ENCODE data around the gene CNGA4.

CNGA4 gene, protein sequence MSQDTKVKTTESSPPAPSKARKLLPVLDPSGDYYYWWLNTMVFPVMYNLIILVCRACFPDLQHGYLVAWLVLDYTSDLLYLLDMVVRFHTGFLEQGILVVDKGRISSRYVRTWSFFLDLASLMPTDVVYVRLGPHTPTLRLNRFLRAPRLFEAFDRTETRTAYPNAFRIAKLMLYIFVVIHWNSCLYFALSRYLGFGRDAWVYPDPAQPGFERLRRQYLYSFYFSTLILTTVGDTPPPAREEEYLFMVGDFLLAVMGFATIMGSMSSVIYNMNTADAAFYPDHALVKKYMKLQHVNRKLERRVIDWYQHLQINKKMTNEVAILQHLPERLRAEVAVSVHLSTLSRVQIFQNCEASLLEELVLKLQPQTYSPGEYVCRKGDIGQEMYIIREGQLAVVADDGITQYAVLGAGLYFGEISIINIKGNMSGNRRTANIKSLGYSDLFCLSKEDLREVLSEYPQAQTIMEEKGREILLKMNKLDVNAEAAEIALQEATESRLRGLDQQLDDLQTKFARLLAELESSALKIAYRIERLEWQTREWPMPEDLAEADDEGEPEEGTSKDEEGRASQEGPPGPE

DNA sequence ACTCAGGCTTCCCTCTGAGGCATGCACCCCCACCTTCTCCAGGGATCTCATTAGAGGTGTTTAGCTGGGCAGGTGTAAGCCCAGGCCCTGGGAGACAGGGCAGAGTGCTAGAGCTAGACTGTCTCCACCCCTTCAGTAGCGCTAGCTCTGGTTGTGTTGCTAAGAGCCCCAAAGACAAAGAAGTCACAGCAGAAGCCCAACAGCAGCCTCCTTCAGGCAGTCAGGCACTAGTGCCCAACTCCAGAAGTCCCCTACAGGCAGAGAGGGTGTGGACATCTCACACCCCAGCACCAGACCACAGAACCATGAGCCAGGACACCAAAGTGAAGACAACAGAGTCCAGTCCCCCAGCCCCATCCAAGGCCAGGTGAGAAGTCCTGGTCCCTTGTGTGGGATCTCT is at the start of gene CNGA4:
CNGA4 (plus strand) TSS at position 188 of the 400 bp plus-strand sequence; CDS start at position 306, 118 bp downstream.
- no peak for DNase-seq (ENCODE audit: low read depth in 2 of 2)

DNA sequence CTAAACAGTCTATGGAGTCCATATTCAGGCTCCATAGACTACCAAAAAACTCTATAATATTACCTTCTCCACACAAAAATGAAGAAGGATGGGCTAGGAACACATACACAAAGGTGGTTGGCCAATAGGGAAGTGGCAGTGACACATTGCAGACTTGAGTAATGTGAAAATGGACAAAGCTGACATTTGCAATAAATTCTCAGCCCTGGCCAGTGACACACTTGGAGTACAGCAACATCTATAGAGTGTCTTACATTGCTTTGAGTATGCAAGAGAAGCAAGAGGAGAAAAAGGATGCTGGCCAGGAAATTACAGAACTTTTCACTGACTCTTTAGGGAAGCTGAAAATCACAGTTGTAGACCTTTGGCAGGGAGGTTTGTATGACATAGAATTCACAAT is 47.1 kb upstream of the CNGA4 start:
- no peak for DNase-seq (ENCODE audit: low read depth in 2 of 2)

DNA sequence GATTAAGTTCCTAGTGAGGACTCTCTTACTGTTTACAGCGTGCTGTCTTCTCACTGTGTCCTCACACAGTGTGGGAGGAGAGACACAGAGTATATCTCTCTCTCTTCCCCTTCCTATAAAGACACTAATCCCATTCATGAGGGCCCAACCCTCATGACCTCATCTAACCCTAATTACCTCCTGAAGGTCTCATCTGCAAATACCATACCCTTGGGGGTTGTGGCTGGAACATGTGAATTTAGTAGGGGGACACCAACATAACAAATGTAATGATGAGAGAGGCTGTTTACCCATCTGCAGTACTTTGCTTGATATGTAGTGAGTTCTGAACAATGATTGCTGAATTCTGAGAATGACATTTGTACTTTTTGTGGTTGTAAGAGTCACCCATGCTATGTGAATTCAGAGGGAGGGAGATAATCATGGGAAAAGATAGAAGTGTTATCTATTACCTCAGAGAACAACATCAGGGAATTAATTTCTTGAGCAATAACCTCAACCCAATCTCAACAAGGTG is 44.8 kb upstream of the CNGA4 start:
- no peak for DNase-seq (ENCODE audit: low read depth in 2 of 2)

DNA sequence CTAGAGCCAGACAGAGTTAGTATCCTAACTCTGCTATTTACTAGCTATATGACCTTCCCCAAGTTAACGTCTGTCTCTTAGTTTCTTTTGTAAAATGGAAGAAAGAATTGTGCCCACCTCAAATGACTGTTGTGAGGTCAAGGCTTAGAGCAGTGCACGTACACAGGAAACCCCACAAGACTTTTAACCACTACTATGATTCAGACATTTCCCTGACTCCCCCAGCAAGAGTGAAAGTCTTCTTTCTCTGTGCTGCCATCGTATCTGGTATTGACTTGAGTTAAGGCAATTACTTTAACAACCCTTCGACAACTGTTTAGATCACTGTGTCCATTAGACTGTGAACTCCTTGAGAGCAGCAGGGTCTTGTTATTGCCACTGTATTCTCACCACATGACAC is 42.5 kb upstream of the CNGA4 start:
- DNase-seq (ENCODE audit: low read depth in 2 of 2), result no peak

DNA sequence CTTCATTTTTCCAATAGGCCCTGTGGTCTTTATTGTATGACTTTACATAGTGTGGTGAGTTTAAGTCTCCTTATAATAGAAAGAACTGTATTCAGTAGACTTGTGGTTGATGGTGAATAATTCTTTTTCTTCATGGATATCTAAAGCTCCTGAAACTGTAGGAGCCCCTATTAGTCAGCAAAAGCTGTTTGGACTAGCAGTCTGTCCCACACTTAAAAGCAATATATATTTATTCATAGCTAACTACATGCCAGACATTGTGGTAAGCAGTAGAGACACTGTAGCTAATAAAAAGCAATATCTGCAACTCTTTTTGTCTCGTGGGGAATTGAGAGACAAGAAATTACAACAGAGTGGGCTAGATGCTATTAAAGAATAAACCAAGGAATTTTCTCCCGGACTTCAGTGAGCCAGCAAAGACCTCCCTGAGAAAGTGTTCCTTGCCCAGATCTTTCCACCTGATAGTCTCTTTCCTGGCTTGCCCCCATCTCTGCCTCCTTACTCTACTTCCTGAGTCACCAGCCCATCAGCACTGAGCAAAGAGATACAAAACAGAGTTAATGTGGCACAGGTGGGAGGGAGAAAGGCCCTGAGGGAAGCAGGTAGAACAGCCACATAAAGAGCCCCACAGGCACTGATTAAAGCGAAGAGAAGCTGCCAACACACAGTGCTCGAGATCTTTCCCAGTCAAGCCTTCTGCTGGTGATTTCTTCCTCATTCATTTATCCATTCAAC is 41.3 kb upstream of the CNGA4 start:
- DNase-seq (ENCODE audit: low read depth in 2 of 2), result no peak

DNA sequence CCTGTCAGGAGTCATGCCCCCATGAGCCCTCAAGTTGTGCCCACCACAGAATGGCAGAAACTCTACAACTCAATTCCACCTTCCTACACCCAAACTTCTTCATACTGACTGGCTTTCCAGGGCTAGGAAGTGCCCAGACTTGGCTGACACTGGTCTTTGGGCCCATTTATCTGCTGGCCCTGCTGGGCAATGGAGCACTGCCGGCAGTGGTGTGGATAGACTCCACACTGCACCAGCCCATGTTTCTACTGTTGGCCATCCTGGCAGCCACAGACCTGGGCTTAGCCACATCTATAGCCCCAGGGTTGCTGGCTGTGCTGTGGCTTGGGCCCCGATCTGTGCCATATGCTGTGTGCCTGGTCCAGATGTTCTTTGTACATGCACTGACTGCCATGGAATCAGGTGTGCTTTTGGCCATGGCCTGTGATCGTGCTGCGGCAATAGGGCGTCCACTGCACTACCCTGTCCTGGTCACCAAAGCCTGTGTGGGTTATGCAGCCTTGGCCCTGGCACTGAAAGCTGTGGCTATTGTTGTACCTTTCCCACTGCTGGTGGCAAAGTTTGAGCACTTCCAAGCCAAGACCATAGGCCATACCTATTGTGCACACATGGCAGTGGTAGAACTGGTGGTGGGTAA is 39.6 kb upstream of the CNGA4 start, which contains the start of gene OR52W1:
OR52W1 (plus strand) TSS at position 51 of the 637 bp plus-strand sequence; CDS start at position 51, 0 bp downstream.
- no peak for DNase-seq (ENCODE audit: low read depth in 2 of 2)

DNA sequence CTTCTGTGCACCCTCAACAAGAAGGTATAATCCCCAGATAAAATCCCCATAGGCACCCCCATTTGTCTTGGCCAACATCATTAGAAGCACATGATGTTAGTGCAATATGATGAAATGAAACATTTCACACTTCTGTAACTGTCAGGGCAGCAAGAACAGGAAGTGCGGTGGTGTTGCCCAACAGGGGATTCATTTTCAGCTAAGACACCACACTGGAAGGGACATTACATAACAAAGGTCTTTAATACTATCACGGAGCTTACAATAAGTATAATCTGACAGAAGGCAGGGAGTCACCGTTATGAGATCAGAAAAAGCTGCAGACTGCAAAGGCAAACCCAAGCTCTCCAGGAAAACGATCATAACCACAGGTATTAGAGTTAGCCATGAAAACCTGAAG is 37.9 kb upstream of the CNGA4 start:
- no peak for DNase-seq (ENCODE audit: low read depth in 2 of 2)

DNA sequence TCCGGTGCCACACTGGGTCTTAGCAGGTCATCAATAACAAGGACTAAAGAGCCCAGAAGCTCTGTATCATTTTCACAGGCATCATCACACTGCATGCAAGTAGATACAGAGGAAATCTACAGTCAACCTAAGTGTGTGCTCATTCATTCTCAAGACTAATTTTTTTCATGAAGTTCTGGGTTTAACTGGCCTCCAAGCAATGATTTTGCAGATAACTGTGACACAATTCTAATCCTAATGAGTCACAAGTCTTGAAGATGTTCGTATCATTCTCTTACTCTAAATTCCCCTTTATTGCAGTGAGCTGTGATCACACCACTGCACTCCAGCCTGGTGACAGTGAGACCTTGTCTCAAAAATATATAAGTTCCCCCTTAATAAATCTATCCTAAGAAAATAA is 37.4 kb upstream of the CNGA4 start:
- no peak for DNase-seq (ENCODE audit: low read depth in 2 of 2)

DNA sequence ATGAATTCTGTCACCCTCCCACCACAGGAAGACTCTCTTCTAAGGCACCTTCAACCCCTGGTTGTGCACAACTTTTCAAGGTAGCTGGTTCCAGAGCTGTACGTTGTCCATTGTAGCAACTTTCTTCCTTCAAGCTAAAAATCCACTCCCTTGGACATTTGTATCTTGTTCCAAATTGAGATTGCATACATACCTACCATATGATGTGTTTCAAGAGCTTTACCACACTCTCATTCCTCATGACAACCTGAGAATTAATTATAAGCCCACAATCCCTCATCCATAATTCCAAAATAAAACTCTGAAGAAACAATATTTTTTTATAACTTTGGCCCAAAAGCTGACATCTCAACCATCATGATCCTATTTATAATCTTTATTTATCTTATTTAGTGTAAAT is 36.8 kb upstream of the CNGA4 start:
- no peak for DNase-seq (ENCODE audit: low read depth in 2 of 2)

DNA sequence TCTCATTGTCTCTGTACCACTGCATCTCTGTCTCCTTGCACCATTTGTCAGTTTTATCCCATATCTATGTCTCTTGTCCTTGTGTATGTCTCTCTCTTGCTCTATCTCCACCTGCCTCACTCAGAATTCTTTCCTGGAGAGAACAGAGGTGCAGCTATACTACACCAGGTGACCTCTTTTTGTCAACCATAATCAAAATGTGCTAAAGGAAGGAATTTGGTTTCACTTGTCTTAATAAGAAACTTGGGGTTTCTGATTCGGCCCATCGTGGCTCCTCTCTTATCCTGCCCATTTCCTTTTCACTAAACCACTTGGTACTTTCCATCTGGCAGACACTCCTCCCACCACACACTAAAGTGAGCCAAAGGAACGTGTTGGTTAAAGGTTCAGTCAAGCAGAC is 35.6 kb upstream of the CNGA4 start:
- no peak for DNase-seq (ENCODE audit: low read depth in 2 of 2)

DNA sequence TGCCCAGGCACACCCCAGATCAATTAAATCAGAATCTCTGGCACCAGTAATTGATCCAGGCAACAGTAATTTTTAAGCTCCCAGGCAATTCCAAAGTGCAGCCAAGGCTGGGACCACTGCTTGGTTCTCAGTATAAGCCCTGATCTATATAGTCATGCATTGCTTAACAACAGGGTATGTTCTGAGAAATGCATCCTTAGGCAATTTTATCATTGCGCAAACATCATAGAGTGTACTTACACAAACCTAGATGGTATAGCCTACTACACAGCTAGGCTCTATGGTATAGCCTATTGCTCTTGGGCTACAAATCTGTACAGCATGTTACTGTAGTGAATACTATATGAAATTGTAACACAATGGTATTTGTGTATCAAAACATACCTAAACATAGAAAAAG is 34.2 kb upstream of the CNGA4 start:
- DNase-seq (ENCODE audit: low read depth in 2 of 2), result no peak

DNA sequence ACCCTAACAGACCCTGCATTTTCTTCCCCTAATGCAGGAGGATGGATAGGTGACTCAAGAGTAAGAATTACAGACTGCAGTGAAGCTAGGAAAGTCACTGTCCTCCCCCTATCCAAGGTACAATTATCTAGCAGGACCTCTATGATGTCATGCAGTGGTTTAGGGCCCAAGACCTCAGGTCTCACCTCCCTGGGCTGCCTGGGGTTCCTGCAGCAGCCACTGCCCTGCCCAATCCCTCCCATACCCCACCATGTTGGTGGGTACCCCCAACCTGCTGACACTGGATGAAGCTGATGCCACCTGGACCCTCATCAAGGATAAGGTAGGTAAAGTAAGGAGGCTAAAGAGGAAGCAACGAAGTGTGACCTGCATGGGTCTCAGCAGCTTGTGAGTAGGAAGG is 33.5 kb upstream of the CNGA4 start, which contains the start of gene C11orf42:
C11orf42 (plus strand) TSS at position 192 of the 400 bp plus-strand sequence; CDS start at position 251, 59 bp downstream.
- DNase-seq (ENCODE audit: low read depth in 2 of 2), result no peak

DNA sequence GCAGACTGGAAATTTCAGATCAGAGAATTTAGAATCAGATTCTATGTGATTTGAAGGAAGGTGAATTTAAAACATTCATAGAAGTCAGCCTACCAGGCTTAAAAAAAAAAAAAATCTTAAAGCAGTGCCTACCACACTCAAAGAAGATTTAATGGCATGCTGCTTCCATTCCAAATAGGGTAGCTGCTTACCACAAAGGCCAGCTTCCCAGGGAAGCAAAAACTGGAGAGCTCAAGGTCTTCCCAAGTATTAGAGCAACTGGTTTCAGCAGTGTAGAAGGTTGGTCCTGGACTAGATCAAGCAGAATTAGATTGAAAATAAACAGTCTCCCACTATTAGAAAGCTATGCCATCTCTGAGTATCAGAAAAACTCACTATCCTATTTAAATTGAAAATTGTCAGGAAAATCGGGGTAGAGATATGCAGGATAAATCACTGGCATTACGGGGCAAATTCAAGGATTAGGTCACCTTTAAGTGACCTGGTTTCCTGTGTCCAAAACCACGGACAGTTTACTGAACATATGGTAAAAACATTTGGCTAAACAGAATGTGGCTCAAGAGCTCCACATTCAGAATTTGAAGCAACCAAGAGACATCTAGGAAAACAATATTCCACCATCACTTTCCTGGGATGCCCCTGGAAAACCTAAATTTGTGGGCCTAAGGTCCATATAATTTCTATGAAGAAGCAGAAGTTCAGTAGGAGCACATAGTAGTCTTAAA is 32.3 kb upstream of the CNGA4 start:
- DNase-seq (ENCODE audit: low read depth in 2 of 2), result no peak

DNA sequence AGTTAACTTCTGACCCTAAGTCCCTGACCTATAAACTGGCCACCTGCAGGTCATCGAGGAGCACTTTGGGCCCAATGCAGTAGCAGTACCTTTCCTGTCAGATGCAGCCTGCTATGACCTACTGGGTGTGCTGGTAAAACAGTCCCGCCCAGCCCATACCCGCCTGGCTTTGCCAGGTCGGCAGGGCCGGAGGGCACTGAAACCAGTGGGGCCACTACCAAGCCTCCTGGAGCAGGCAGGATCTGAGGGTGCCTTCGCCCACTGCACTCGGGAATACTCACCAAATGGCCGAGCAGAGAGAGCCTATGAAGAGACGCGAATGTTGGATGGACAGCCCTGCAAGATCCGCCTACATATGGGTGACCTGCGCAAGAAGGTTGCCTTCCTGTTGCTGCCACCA is 29.1 kb upstream of the CNGA4 start:
- DNase-seq (ENCODE audit: low read depth in 2 of 2), result no peak

DNA sequence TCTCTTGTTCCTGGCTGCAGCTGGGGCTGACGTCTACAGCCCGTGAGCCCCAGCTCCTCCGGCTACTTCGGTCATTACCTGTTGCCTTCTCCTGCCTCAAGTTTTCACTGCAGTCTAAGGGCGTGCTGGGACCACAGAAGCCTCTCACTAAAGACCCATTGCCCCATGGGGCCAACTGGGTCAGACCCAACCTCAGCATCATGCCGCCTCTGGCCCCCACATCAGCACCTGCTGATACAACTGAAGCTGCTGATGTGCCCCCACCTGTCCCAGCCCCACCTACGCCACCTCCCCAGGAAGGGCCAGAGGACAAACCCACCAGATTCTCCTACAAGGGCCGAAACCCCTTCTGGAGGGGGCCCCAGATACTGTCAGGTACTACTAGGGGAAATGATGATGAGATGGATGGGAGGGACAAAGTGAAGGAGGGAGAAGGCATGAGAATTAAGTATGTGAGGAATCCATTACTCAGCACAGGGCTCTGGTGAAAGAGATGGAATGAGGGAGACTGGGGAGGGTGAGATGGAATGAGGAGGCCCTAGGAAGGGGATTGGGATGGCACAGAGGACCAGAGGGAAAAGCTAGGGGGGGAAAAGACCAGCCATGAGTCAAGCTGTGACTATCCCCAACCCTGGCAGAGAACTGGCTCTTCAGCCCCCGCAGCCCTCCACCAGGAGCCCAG is 28.5 kb upstream of the CNGA4 start:
- no peak for DNase-seq (ENCODE audit: low read depth in 2 of 2)

DNA sequence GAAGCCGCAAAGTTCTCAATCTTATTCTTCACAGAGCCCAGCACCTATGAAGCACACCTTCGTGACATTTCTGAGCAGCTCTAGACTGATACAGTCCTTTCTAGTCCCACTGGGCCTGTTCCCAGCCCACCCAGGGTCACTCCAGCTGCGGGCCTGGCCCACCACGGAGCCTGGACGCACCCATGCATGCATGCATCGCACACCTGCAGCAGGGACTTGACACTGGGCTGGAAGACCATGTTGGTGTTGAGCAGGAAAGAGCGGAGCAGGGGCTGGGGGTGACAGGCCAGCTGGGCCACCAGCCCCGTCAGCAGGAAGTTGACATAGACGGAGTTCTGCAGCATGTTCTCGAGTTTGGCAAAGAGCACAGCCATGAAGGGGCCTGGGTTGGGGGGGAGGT is 24.4 kb upstream of the CNGA4 start:
- no peak for DNase-seq (ENCODE audit: low read depth in 2 of 2)

DNA sequence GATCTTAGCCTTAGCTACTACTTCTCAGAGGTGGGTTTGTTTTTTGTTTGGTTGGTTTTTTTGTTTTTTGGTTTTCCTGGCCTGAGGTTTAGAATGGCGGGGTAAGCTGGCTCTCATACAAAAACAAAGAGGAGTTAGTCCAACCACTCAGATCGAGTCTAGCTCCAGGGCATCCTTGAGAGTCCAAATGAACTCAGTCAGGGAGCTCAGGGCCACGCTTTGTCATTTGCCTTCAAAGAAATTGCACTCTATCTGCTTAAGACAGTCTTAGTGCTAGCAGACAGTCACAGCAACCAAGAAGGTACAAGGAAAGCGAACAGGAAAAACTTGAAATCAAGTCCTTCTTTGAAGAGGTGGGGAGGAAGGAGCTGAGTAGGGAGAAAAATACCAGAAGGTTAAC is 22.4 kb upstream of the CNGA4 start:
- no peak for DNase-seq (ENCODE audit: low read depth in 2 of 2)

DNA sequence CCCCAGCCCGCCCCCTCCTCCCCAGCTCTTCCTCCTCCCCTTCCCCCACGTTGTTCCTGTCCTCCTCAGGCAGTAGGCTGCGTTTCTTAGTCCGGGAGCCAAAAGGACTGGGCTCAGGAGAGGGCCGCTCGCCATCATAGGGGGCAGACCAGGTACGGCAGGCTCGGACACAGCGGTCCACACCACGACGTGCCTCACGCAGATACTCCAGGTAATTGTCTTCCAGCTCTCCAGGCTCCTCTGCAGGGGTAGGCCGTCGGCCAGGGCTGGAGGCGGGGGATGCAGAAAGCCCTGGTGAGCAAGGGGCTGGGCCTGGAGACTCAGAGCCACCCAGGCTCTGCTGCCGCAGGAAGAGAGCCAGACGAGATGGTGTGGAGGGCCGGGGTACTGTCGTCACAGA is 21.2 kb upstream of the CNGA4 start:
- no peak for DNase-seq (ENCODE audit: low read depth in 2 of 2)

DNA sequence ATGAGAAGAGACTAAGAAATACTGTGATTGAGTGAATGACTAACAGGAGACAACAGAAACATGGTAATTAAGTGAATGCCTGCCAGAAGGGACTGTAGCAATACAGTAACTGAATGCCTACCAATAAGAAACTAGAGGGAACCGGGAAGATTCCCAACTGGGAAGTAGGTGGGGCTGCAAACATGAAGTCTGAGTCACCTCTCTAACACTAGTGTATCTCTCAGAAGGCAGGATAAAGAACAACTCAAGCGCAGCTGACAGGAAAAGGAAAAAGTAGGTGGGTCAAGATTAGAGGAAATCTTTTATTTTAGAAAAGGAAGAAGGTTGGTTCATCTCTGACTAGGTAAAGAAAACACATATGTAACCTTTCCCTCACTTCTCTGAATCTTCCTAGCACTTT is 19.5 kb upstream of the CNGA4 start:
- no peak for DNase-seq (ENCODE audit: low read depth in 2 of 2)

DNA sequence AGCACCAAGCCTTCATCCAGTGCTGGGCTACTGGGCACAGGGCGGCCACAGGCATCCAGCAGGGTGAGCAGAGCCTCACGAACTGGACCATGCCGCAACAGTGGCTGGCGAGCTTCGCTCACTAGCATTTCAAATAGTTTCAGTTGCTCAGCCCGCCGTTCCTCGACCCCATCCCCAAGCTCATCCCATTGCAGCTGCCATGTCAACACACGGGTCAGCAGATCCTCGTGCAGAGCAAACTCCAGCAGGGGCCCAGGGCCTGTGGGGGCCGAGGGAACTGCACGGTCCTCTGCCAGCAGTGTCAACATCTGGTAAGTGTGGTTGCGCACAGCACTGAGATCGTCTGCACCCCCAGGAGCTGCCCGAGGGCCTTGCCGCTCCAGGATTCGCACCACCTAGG is 15.0 kb upstream of the CNGA4 start:
- no peak for DNase-seq (ENCODE audit: low read depth in 2 of 2)

DNA sequence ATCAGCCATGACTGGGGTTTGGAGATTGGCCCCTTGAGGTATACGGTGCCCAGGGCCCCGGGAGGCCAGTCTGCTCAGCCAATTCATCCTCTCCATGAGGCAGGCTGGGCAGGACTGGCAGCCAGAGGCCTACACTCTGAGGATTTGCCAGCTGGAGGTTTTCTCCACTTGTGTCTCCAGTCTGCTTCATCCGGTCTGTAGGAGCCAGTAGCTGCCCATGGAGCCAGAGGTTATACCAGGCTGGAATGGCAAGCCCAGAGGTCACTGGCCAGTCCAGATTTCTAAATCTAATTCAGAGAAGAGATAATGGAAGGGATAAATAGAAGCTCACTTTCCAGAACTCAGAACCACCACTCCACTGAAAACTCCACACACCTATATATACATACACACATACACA is 14.5 kb upstream of the CNGA4 start:
- no peak for DNase-seq (ENCODE audit: low read depth in 2 of 2)
